ENCODE results near the gene ROR2.

Gene ROR2

GRCh38 chr9:91712811-91713210, 237.2 kb downstream of the ROR2 start:
- no peak for ATAC-seq

GRCh38 chr9:91711755-91712601, 238.1 kb downstream of the ROR2 start:
- TF ChIP-seq TOX (CRISPR knock-in tag; IDR thresholded peaks at IDR 0.05; ENCODE audit: borderline replicate concordance) (no peak), ZC3H10 (CRISPR knock-in tag; IDR thresholded peaks at IDR 0.05) (no peak), SNAI2 (CRISPR knock-in tag; IDR thresholded peaks at IDR 0.05) (no peak), RARB (CRISPR knock-in tag; IDR thresholded peaks at IDR 0.05) (no peak), ZNF565 (CRISPR knock-in tag; conservative IDR thresholded peaks at IDR 0.05; ENCODE audit: low read depth) (no peak), ZNF70 (CRISPR knock-in tag; IDR thresholded peaks at IDR 0.05) (no peak), ZFP3 (CRISPR knock-in tag; IDR thresholded peaks at IDR 0.05) (no peak), PPARA (CRISPR knock-in tag; IDR thresholded peaks at IDR 0.05; ENCODE audit: borderline replicate concordance) (no peak), BACH2 (CRISPR knock-in tag; IDR thresholded peaks at IDR 0.05; ENCODE audit: borderline replicate concordance) (no peak), TCF4 (CRISPR knock-in tag; IDR thresholded peaks at IDR 0.05; ENCODE audit: borderline replicate concordance) (no peak), OSR1 (CRISPR knock-in tag; IDR thresholded peaks at IDR 0.05) (no peak), TSHZ2 (CRISPR knock-in tag; IDR thresholded peaks at IDR 0.05) (no peak)
- no peak for ATAC-seq

More at GRCh38 chr9:91712811-91713210, 237.2 kb downstream of the ROR2 start:
- TF ChIP-seq OSR1 (CRISPR knock-in tag; IDR thresholded peaks at IDR 0.05) (no peak), POU6F1 (CRISPR knock-in tag; IDR thresholded peaks at IDR 0.05; ENCODE audit: borderline replicate concordance, low read depth) (no peak), RARB (CRISPR knock-in tag; IDR thresholded peaks at IDR 0.05) (no peak), CSDC2 (CRISPR knock-in tag; IDR thresholded peaks at IDR 0.05) (no peak), CSRNP3 (CRISPR knock-in tag; IDR thresholded peaks at IDR 0.05) (no peak), GLIS3 (CRISPR knock-in tag; IDR thresholded peaks at IDR 0.05) (no peak), TCF4 (CRISPR knock-in tag; IDR thresholded peaks at IDR 0.05; ENCODE audit: borderline replicate concordance) (no peak), ISL1 (CRISPR knock-in tag; IDR thresholded peaks at IDR 0.05) (no peak), TOX (CRISPR knock-in tag; IDR thresholded peaks at IDR 0.05; ENCODE audit: borderline replicate concordance) (no peak), ZC3H10 (CRISPR knock-in tag; IDR thresholded peaks at IDR 0.05) (no peak), ZFP30 (CRISPR knock-in tag; IDR thresholded peaks at IDR 0.05) (no peak), ZNF565 (CRISPR knock-in tag; conservative IDR thresholded peaks at IDR 0.05; ENCODE audit: low read depth) (no peak), ARNTL (CRISPR knock-in tag; IDR thresholded peaks at IDR 0.05; ENCODE audit: borderline replicate concordance, low read depth) (no peak), ZNF8 (CRISPR knock-in tag; IDR thresholded peaks at IDR 0.05) (no peak), ESRRG (CRISPR knock-in tag; IDR thresholded peaks at IDR 0.05) (no peak)

- TF ChIP-seq PATZ1 (CRISPR knock-in tag; IDR thresholded peaks at IDR 0.05; ENCODE audit: borderline replicate concordance) (no peak), ISL1 (CRISPR knock-in tag; IDR thresholded peaks at IDR 0.05) (no peak), ZFP30 (CRISPR knock-in tag; IDR thresholded peaks at IDR 0.05) (no peak), TSHZ2 (CRISPR knock-in tag; IDR thresholded peaks at IDR 0.05) (no peak), GLIS3 (CRISPR knock-in tag; IDR thresholded peaks at IDR 0.05) (no peak), OSR1 (CRISPR knock-in tag; IDR thresholded peaks at IDR 0.05) (no peak), RARB (CRISPR knock-in tag; IDR thresholded peaks at IDR 0.05) (no peak)
- no peak for ATAC-seq
Observed at GRCh38 chr9:91710158-91710557, 239.9 kb downstream of the ROR2 start.

Data from SK-N-SH treated with all-trans-retinoic acid at 6 μM for 48 hours (cell line).